ENCODE results near the gene FAM114A1.

DNA sequence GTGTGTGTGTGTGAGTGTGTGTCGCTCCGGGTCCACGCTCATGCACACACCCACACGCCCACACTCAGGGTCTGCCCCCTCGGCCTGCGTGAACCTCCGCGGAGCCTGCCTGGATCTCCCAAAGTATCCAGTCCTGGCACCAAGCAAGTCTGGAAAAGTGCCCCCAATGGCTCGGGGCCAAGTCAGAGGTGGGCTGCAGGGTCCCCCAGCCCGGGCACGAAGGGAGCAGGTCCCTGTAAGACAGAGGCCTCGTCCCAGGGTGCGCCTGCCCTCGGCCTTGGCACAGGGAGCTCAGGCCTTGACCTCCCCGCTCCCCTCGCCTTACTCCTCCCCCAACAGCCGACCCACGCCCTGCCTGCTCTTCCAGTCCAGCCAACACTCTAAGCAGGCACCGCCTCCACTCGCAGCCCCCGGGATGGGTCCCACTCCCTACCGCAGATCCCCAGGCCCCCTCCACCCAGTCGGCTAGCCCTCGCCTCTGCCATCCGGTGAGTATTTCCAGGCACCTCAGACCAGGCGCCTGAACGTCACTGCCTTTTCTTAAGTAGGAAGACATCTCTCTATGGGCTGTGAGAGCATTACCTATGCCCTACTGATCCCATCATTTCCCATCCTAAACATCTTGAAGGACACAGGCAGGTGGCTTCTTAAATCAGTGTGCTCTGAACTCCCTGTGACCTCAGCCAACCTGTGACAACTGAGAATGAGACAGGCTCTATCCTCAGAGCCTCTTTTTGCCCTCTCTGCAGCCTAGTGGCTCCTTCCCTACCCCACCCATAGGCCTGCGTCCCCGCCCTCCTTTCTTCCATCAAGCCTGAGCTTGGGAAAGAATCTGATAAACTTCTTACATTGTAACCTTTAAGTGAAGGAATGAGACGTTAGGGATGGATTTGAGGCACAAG is 704 bp downstream of the FAM114A1 start:
- TF ChIP-seq, protein P1, sequence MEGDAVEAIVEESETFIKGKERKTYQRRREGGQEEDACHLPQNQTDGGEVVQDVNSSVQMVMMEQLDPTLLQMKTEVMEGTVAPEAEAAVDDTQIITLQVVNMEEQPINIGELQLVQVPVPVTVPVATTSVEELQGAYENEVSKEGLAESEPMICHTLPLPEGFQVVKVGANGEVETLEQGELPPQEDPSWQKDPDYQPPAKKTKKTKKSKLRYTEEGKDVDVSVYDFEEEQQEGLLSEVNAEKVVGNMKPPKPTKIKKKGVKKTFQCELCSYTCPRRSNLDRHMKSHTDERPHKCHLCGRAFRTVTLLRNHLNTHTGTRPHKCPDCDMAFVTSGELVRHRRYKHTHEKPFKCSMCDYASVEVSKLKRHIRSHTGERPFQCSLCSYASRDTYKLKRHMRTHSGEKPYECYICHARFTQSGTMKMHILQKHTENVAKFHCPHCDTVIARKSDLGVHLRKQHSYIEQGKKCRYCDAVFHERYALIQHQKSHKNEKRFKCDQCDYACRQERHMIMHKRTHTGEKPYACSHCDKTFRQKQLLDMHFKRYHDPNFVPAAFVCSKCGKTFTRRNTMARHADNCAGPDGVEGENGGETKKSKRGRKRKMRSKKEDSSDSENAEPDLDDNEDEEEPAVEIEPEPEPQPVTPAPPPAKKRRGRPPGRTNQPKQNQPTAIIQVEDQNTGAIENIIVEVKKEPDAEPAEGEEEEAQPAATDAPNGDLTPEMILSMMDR (conservative IDR thresholded peaks at IDR 0.05; ENCODE audit: low read length) = no peak
- TF ChIP-seq EZH2phosphoT487 (IDR thresholded peaks at IDR 0.05; ENCODE audit: borderline replicate concordance) = no peak
